A673 (cell line): ENCODE results near the gene SLC25A21. TPM values are rescaled to one million over a fixed set of nuclear protein-coding genes. Genes with fewer than 3 reads are reported as not detected.
A peak's percentile ranks its signal among the peaks of the same experiment; 100 is the strongest.

ENCODE experiments used
- BruUV-seq: library from RNA; stranded (reverse); fragments of 400-500 nt; replicated peaks from 2 replicates; lab custom pipeline; 2021; lab: Mats Ljungman, UMichigan
- CTCF ChIA-PET: fragments of 300-600 bp; sonication (Branson Sonifier 250); formaldehyde crosslinking; loops from one replicate; lab custom pipeline; 2022; ENCODE audit warnings: antibody characterized with exemption; lab: Charles Lee
- POLR2A ChIA-PET: fragments of 300-600 bp; sonication (Branson Sonifier 250); formaldehyde crosslinking; loops from one replicate; lab custom pipeline; 2022; ENCODE audit warnings: antibody characterized with exemption; ENCODE audit not compliant: low non-redundant PET; lab: Charles Lee
- DNase-seq: peaks from one replicate; pipeline ENCODE4 v3.0.0-alpha.2; 2015; ENCODE audit warnings: low spot score
- H3K27ac ChIP-seq: fragments of 200-600 bp; sonication (generic); 2 replicates; pipeline ENCODE4 v1.5.1; 2016; ENCODE audit warnings: mixed run types, low read depth, mild to moderate bottlenecking, mixed read lengths, antibody characterized with exemption, low read length; ENCODE audit not compliant: poor library complexity, severe bottlenecking
- H3K27me3 ChIP-seq: fragments of 200-600 bp; sonication (generic); replicated peaks from 2 replicates; pipeline ENCODE4 v1.6.1; 2017; ENCODE audit warnings: mixed run types, low read depth, mild to moderate bottlenecking, mixed read lengths, antibody characterized with exemption, low read length; ENCODE audit not compliant: insufficient read depth, poor library complexity
- H3K36me3 ChIP-seq: fragments of 200-600 bp; sonication (generic); 2 replicates; pipeline ENCODE4 v1.6.1; 2016; ENCODE audit warnings: mixed run types, mild to moderate bottlenecking, mixed read lengths, antibody characterized with exemption, low read length; ENCODE audit not compliant: insufficient read depth, poor library complexity, severe bottlenecking
- H3K4me1 ChIP-seq: fragments of 200-600 bp; sonication (generic); 2 replicates; pipeline ENCODE4 v1.6.1; 2017; ENCODE audit warnings: mixed run types, mild to moderate bottlenecking, mixed read lengths, antibody characterized with exemption, low read length; ENCODE audit not compliant: insufficient read depth, poor library complexity, severe bottlenecking
- H3K4me3 ChIP-seq: fragments of 200-600 bp; sonication (generic); 2 replicates; pipeline ENCODE4 v1.5.1; 2016; ENCODE audit warnings: low read depth, mixed run types, mild to moderate bottlenecking, mixed read lengths, low read length; ENCODE audit not compliant: poor library complexity, severe bottlenecking
- H3K9me3 ChIP-seq: fragments of 200-600 bp; sonication (generic); 2 replicates; pipeline ENCODE4 v1.6.1; 2016; ENCODE audit warnings: mixed run types, low read depth, mild to moderate bottlenecking, mixed read lengths, antibody characterized with exemption, low read length; ENCODE audit not compliant: poor library complexity, severe bottlenecking
- EZH2 ChIP-seq: fragments of 200-600 bp; sonication (generic); IDR thresholded peaks from 2 replicates; pipeline ENCODE4 v1.6.1; 2017; ENCODE audit warnings: borderline replicate concordance, low read depth, mild to moderate bottlenecking, mixed read lengths, antibody characterized with exemption, low read length; ENCODE audit not compliant: poor library complexity, severe bottlenecking
- intact Hi-C: fragments of 100-400 bp; cut with micrococcal nuclease; formaldehyde crosslinking; loops from one replicate; pipeline ENCODE4 v1.10.0; 2022; ENCODE audit not compliant: unreplicated experiment
- total RNA-seq: library from RNA; stranded (reverse); gene quantifications from 2 replicates; pipeline ENCODE4 v1.2.3, GENCODE V29; 2021
- TF ChIP-seq, protein P1 (sequence below): fragments of 300-800, 200-600 bp; sonication (generic); conservative IDR thresholded peaks from 2 replicates; pipeline ENCODE4 v1.5.1; 2017; ENCODE audit warnings: low read depth, mild to moderate bottlenecking, antibody characterized with exemption, low read length, moderate library complexity, mixed read lengths

Gene SLC25A21
- total RNA-seq, 1 experiment from 2014 or later, result 4.7 TPM

DNA sequence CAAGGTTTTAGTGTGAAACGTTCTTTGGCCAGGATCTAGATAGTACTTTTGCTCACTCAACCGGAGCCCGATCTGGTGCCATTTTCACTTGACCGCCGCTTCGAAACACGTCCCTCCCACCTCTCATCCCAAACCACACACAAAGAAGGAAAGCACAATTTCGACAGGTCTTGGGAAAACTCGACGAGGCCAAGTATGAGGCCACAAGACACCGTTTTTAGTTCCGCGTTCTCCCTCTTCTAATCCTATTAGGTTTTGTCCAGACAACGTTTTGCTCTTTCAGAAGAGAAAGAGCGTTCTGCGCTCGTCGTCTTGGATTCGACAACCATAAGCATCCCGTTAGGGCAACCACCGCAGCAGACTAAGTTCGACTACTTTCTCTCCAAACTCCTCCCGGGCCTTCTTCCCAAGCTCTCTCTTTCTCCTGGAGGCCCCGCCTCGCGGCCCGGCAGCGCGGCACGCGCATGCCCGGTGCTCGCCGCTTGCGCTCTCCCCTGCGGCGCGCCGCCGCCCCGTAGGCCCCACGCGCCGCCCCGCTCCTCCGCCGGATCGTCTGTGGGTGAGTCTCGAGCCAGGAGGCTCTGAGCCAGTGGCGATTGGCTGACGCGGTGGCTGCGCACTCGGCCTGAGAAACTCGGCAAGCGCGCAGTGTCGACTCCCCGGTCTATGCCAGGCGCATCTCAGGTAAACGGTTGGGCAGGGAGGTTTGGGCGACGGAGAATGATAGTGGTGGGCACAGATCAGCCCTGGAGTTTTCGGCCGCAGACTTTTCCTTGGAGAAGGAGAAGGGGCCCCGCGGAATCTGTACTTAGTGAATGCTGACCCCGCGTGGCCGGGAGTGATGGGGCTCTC is 25.2 kb upstream of the SLC25A21 start, which contains the start of gene MIPOL1:
TSS of gene MIPOL1 (plus strand) at position 517 of the 852 bp plus-strand sequence. CDS start 49,952 bp downstream, outside the sequence.
- Histone ChIP-seq H3K27me3 (no peaks in the 10 kb centered on the region), H3K9me3 (no peaks in the 10 kb centered on the region), H3K4me1 (peaks cover 12% of the 10 kb centered on the region), H3K36me3 (no peaks in the 10 kb centered on the region), H3K27ac (peak within 1 kb of the TSS; percentile 62), H3K4me3 (peak within 1 kb of the TSS; percentile 57)
- peak; percentile 88 for DNase-seq
- TF ChIP-seq, protein P1, sequence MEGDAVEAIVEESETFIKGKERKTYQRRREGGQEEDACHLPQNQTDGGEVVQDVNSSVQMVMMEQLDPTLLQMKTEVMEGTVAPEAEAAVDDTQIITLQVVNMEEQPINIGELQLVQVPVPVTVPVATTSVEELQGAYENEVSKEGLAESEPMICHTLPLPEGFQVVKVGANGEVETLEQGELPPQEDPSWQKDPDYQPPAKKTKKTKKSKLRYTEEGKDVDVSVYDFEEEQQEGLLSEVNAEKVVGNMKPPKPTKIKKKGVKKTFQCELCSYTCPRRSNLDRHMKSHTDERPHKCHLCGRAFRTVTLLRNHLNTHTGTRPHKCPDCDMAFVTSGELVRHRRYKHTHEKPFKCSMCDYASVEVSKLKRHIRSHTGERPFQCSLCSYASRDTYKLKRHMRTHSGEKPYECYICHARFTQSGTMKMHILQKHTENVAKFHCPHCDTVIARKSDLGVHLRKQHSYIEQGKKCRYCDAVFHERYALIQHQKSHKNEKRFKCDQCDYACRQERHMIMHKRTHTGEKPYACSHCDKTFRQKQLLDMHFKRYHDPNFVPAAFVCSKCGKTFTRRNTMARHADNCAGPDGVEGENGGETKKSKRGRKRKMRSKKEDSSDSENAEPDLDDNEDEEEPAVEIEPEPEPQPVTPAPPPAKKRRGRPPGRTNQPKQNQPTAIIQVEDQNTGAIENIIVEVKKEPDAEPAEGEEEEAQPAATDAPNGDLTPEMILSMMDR, result peak; percentile 42; the same call in 1 of the 2 replicates
- no peak for TF ChIP-seq EZH2
- POLR2A ChIA-PET, result interaction anchor here (0.6 kb wide), 1 partner anchor 26 kb away, joined by 4 read pairs; no protein-coding TSS in a partner anchor
- no TSS peak for BruUV-seq
- intact Hi-C loops, result no loop called here
- CTCF ChIA-PET, result no interaction called here

DNA sequence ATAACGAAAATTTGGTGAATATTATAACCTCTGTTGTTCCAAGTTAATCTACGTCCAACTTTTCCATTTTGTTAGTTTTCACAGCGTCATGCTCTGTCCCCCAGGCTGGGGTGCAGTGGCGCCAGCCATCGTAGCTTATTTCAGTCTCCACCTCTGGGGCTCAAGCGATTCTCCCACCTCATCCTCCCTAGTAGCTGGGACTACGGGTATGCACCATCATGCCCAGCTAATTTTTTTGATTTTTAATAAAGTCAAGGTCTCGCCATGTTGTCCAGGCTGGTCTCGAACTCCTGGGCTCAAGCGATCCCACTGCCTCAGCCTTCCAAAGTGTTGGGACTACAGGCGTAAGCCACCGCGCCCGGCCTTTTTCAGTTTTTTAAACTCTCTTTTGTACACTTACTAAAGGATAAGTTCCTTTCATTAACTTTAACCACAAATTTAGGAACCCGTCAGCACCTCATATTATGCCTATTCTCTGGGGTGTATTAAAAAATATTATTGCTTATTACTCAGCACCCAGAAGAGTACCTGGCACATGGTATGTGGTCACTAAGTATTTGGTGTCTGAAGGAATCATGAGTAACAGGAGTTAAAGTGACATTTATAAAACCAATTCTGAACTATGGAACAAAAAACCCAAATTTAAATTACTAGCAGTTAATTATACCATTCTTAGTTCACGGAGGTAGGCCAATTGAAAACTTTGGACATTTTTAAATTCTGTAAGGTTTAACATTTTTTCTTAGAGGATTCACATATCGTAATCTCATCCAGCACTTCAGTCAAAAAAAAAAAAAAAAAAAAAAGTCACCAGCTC is 24.4 kb upstream of the SLC25A21 start:
- intact Hi-C loops, result no loop called here
- ChIA-PET POLR2A (no interaction called here), CTCF (no interaction called here)
- DNase-seq, result no peak
- Histone ChIP-seq H3K27ac (no peak overlapping the region), H3K4me1 (peaks cover 12% of the 10 kb centered on the region), H3K36me3 (no peaks in the 10 kb centered on the region), H3K9me3 (no peaks in the 10 kb centered on the region), H3K27me3 (no peaks in the 10 kb centered on the region), H3K4me3 (peak overlapping the region; percentile 57)
- TSS peak; percentile 93 for BruUV-seq
- TF ChIP-seq EZH2, result no peak
- TF ChIP-seq, protein P1, result no peak

DNA sequence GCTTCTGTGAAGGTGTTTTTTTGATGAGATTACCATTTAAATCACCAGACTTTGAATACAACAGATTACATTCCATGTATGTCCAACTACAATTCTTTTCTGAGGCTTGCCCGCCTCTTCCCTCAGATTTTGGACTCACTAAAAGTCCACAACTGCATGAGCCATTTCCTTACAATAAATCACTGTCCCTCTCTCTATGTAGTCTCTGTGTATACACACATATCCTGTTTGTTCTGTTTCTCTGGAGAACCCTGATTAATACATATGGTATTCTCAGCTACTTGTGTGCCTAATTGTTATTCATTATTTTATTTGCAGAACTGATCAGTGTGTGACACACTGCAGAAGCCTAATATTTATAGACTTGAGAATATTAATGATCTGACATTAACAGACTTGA is 22.9 kb upstream of the SLC25A21 start:
- H3K9me3 ChIP-seq, result no peaks in the 10 kb centered on the region
- no peaks in the 10 kb centered on the region for H3K27me3 ChIP-seq
- DNase-seq, result no peak
- TF ChIP-seq, protein P1, result no peak
- no peak for TF ChIP-seq EZH2
- no peaks in the 10 kb centered on the region for H3K36me3 ChIP-seq
- no peak overlapping the region for H3K4me3 ChIP-seq
- CTCF ChIA-PET, result no interaction called here
- peaks cover 12% of the 10 kb centered on the region for H3K4me1 ChIP-seq
- POLR2A ChIA-PET, result no interaction called here
- intact Hi-C loops, result no loop called here
- BruUV-seq, result no TSS peak
- no peak overlapping the region for H3K27ac ChIP-seq
